Measurements from ENCODE around the gene SHISA6. TPM values are rescaled to one million over a fixed set of nuclear protein-coding genes. Genes with fewer than 3 reads are reported as not detected.

SHISA6 gene
- total and polyA plus RNA-seq, 8 donors = 0.16 to 1.3 (median 0.40) TPM

DNA sequence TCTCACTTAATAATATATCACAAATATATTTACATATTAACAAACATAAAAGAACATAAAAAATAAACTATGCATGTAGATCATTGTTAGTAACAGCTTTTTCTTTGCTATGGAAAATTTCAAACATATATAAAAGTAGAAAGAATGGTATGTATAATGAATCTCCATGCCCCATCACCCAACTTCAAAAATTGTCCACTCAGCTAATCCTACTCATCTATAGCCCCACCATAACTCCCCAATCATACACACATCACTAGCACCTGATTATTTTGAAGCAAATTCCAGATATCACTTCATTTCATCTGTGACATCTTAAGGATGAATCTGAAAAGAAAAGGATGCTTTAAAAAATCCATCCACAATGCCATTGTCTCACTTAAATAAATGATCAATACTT lies 46.8 kb downstream of the SHISA6 start:
- no peak for DNase-seq
- TF ChIP-seq, protein P1, sequence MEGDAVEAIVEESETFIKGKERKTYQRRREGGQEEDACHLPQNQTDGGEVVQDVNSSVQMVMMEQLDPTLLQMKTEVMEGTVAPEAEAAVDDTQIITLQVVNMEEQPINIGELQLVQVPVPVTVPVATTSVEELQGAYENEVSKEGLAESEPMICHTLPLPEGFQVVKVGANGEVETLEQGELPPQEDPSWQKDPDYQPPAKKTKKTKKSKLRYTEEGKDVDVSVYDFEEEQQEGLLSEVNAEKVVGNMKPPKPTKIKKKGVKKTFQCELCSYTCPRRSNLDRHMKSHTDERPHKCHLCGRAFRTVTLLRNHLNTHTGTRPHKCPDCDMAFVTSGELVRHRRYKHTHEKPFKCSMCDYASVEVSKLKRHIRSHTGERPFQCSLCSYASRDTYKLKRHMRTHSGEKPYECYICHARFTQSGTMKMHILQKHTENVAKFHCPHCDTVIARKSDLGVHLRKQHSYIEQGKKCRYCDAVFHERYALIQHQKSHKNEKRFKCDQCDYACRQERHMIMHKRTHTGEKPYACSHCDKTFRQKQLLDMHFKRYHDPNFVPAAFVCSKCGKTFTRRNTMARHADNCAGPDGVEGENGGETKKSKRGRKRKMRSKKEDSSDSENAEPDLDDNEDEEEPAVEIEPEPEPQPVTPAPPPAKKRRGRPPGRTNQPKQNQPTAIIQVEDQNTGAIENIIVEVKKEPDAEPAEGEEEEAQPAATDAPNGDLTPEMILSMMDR (IDR thresholded peaks at IDR 0.05) = no peak
- intact Hi-C loops (cut with DNase I) = no loop called here

DNA sequence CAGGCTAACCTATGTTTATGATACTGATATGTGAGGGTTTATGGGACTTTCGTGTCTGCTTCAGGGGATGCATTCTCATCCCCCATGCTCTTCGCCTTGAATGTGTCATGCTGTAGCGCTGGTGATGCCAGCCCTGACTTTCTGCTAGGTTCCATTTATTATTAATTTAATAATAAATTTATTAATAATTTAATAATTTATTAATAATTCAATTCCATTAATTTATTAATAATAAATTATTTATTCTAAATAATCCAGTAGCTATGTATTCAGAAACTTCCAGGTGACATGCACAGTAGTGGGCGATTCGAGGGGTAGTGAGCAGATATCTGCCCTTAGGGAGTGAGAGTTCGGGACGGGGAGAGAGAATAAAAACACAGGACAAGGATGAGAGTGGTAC lies 49.8 kb downstream of the SHISA6 start:
- H3K36me3 ChIP-seq = no peaks in the 10 kb centered on the region
- DNase-seq (no peak), ATAC-seq (no peak), FAIRE-seq (no peak)
- no peak overlapping the region for H3K4me3 ChIP-seq
- TF ChIP-seq, protein P1 (IDR thresholded peaks at IDR 0.05) = no peak
- no peaks in the 10 kb centered on the region for H3K27me3 ChIP-seq
- intact Hi-C loops (cut with DNase I) = no loop called here
- H3K4me1 ChIP-seq = no peaks in the 10 kb centered on the region
- no peaks in the 10 kb centered on the region for H3K9me3 ChIP-seq
- WGBS, 2 donors = 80 to 88% methylated on average over 7 of the region's 7 CpGs
- H3K27ac ChIP-seq = no peak overlapping the region

More for the DNA sequence above, 46.8 kb downstream of the SHISA6 start:
- FAIRE-seq = no peak
- H3K27ac ChIP-seq = no peak overlapping the region
- H3K36me3 ChIP-seq = no peaks in the 10 kb centered on the region
- no peaks in the 10 kb centered on the region for H3K9me3 ChIP-seq
- H3K27me3 ChIP-seq = no peaks in the 10 kb centered on the region
- H3K4me3 ChIP-seq = no peak overlapping the region
- no peak for ATAC-seq
- H3K4me1 ChIP-seq = no peaks in the 10 kb centered on the region

DNA sequence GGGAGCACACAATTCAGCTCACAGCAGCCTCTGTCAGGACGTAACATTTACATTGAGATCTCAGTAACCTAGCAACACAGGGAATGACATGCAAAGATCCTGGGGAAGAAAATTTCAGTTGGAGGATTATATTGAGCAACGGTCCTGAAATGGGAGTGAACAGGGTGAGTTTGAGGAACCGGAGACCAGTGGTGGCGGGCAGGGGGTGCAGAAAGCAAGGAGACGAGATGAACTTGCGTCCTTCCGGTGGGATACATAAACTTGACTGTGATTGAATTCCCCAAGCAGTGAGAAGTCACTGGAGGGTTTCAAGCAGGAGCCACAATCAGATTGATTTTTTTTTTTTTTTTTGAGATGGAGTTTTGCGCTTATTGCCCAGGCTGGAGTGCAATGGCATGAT lies 51.5 kb downstream of the SHISA6 start:
- intact Hi-C loops (cut with DNase I) = no loop called here
- H3K27me3 ChIP-seq = no peaks in the 10 kb centered on the region
- TF ChIP-seq, protein P1 (IDR thresholded peaks at IDR 0.05) = no peak
- H3K9me3 ChIP-seq = no peaks in the 10 kb centered on the region
- no peaks in the 10 kb centered on the region for H3K36me3 ChIP-seq
- WGBS, 2 donors = 81 to 91% methylated on average over 8 of the region's 8 CpGs
- no peak for DNase-seq
- ATAC-seq = no peak
- no peaks in the 10 kb centered on the region for H3K4me1 ChIP-seq
- H3K4me3 ChIP-seq = no peak overlapping the region
- no peak overlapping the region for H3K27ac ChIP-seq
- no peak for FAIRE-seq

DNA sequence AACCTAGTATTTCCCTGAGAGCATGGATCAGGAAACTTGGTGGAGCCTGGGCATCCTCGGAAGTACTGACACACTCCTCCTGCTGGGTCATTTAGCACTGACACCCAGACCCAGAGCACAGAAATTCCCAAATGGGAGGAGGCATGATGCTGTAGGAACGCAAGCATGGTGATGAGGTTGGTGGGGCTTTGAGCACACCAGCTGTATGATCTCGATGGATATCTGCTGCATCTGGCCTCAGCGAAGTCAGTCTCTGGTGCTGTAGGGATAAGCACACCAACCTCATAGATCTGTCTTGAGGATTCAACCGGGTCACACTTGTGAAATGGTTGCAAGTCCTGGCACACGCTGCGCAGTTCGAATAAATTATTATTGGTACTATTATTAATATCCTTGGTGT lies 52.5 kb downstream of the SHISA6 start:
- ATAC-seq = no peak
- no peak for DNase-seq
- FAIRE-seq = no peak
- no peaks in the 10 kb centered on the region for H3K9me3 ChIP-seq
- H3K4me1 ChIP-seq = no peaks in the 10 kb centered on the region
- WGBS, 2 donors = 75 to 78% methylated on average over 8 of the region's 8 CpGs
- H3K27me3 ChIP-seq = no peaks in the 10 kb centered on the region
- H3K36me3 ChIP-seq = no peaks in the 10 kb centered on the region
- H3K27ac ChIP-seq = no peak overlapping the region
- intact Hi-C loops (cut with DNase I) = no loop called here
- H3K4me3 ChIP-seq = no peak overlapping the region
- TF ChIP-seq, protein P1 (IDR thresholded peaks at IDR 0.05) = no peak

- Histone ChIP-seq H3K9me3 (no peaks in the 10 kb centered on the region), H3K4me3 (no peak overlapping the region), H3K36me3 (no peaks in the 10 kb centered on the region), H3K27ac (no peak overlapping the region), H3K27me3 (no peaks in the 10 kb centered on the region), H3K4me1 (no peaks in the 10 kb centered on the region)
- ATAC-seq (no peak), DNase-seq (no peak), FAIRE-seq (no peak)
- intact Hi-C loops (cut with DNase I) = no loop called here
- TF ChIP-seq, protein P1 (IDR thresholded peaks at IDR 0.05) = no peak
- 69 to 82% methylated on average over 10 of the region's 10 CpGs for WGBS, 2 donors
Observed at GRCh38 chr17:11294826-11295225, 53.8 kb downstream of the SHISA6 start.
